Measurements from ENCODE around the gene TNRC6A.

- TF ChIP-seq CTCF (conservative IDR thresholded peaks at IDR 0.05; ENCODE audit: low read length) (no peak), EZH2phosphoT487 (IDR thresholded peaks at IDR 0.05; ENCODE audit: borderline replicate concordance, low read depth, low read length) (no peak)
Observed at GRCh38 chr16:24700549-24701392, 28.7 kb upstream of the TNRC6A start.

Data from OCI-LY7 (cell line).